Trophoblast cell (in vitro differentiated cells and primary cell): Measurements from ENCODE around the gene TP73.
"Not testable (repeated sequence)": the region's sequence is repeated elsewhere in the genome, so short reads cannot be mapped to it uniquely, and the experiment has no call there.

Experiments
- DNase-seq, 2 donors: peaks; one replicate each; pipeline ENCODE4 v3.0.0-alpha.2; 2016
- H2AFZ ChIP-seq: 2 replicates; pipeline ENCODE4 v1.6.1; 2013; ENCODE audit warnings: low read length, moderate library complexity, mild to moderate bottlenecking; ENCODE audit not compliant: insufficient read depth, poor library complexity
- H2AK5ac ChIP-seq: 2 replicates; pipeline ENCODE4 v1.6.1; 2013; ENCODE audit warnings: mild to moderate bottlenecking, low read length
- H2BK120ac ChIP-seq: 2 replicates; pipeline ENCODE4 v1.6.1; 2013; ENCODE audit warnings: low read length, mild to moderate bottlenecking, moderate library complexity; ENCODE audit not compliant: insufficient read depth, poor library complexity
- H2BK12ac ChIP-seq: 2 replicates; pipeline ENCODE4 v1.6.1; 2013; ENCODE audit warnings: mild to moderate bottlenecking, low read length, moderate library complexity
- H2BK5ac ChIP-seq: 2 replicates; pipeline ENCODE4 v1.6.1; 2013; ENCODE audit warnings: low read length, low read depth, moderate library complexity, mild to moderate bottlenecking; ENCODE audit not compliant: poor library complexity
- H3K14ac ChIP-seq: 2 replicates; pipeline ENCODE4 v1.6.1; 2013; ENCODE audit warnings: mild to moderate bottlenecking, low read length
- H3K18ac ChIP-seq: 2 replicates; pipeline ENCODE4 v1.6.1; 2013; ENCODE audit warnings: mild to moderate bottlenecking, low read length
- H3K23ac ChIP-seq: 2 replicates; pipeline ENCODE4 v1.6.1; 2013; ENCODE audit warnings: low read length
- H3K27ac ChIP-seq: 2 replicates; pipeline ENCODE4 v1.5.1; 2013; ENCODE audit warnings: low read depth, mild to moderate bottlenecking, inconsistent platforms, low read length, moderate library complexity
- H3K27me3 ChIP-seq: 2 replicates; pipeline ENCODE4 v1.6.1; 2013; ENCODE audit warnings: inconsistent platforms, mild to moderate bottlenecking, low read length, moderate library complexity; ENCODE audit not compliant: insufficient read depth
- H3K36me3 ChIP-seq, 2 experiments: 1 replicate in 1 of 2; 2 replicates in 1 of 2; pipeline ENCODE4 v1.6.1; 2013; ENCODE audit warnings: low read length in 2 of 2, mild to moderate bottlenecking in 2 of 2, moderate library complexity in 1 of 2; ENCODE audit not compliant: insufficient read depth in 2 of 2, control insufficient read depth in 1 of 2
- H3K4ac ChIP-seq: 2 replicates; pipeline ENCODE4 v1.6.1; 2013; ENCODE audit warnings: low read depth, mild to moderate bottlenecking, low read length, moderate library complexity
- H3K4me1 ChIP-seq, 2 experiments: 1 replicate in 1 of 2; 2 replicates in 1 of 2; pipeline ENCODE4 v1.6.1; 2013; ENCODE audit warnings: low read length in 2 of 2, mild to moderate bottlenecking in 2 of 2, moderate library complexity in 1 of 2; ENCODE audit not compliant: insufficient read depth in 2 of 2, control insufficient read depth in 1 of 2
- H3K4me2 ChIP-seq: 2 replicates; pipeline ENCODE4 v1.6.1; 2013; ENCODE audit warnings: inconsistent platforms, mild to moderate bottlenecking, low read length, moderate library complexity
- H3K4me3 ChIP-seq: 2 replicates; pipeline ENCODE4 v1.5.1; 2013; ENCODE audit warnings: mild to moderate bottlenecking, low read depth, low read length, inconsistent platforms
- H3K79me1 ChIP-seq: one replicate; pipeline ENCODE4 v1.6.1; 2013; ENCODE audit warnings: low read length
- H3K79me2 ChIP-seq: 2 replicates; pipeline ENCODE4 v1.6.1; 2013; ENCODE audit warnings: low read length, mild to moderate bottlenecking; ENCODE audit not compliant: control insufficient read depth, insufficient read depth, poor library complexity
- H3K9ac ChIP-seq: 2 replicates; pipeline ENCODE4 v1.6.1; 2013; ENCODE audit warnings: mild to moderate bottlenecking, low read length
- H3K9me3 ChIP-seq: 2 replicates; pipeline ENCODE4 v1.6.1; 2013; ENCODE audit warnings: low read depth, mild to moderate bottlenecking, control low read depth, inconsistent platforms, low read length; ENCODE audit not compliant: insufficient read depth
- H4K12ac ChIP-seq: 2 replicates; pipeline ENCODE4 v1.6.1; 2013; ENCODE audit warnings: low read depth, mild to moderate bottlenecking, low read length, moderate library complexity
- H4K8ac ChIP-seq: 2 replicates; pipeline ENCODE4 v1.6.1; 2013; ENCODE audit warnings: low read depth, mild to moderate bottlenecking, low read length, moderate library complexity
- H4K91ac ChIP-seq: one replicate; pipeline ENCODE4 v1.6.1; 2013; ENCODE audit warnings: low read depth, mild to moderate bottlenecking, low read length, moderate library complexity
- WGBS: extraction: QIAGEN DNeasy Blood & Tissue Kit; methylation state at CpG from one replicate; pipeline ENCODE4 v1.1.7; 2013; ENCODE audit warnings: missing lambda C conversion rate; ENCODE audit not compliant: insufficient read length, insufficient coverage; ENCODE audit errors: extremely low coverage; 5-methylcytosine and 5-hydroxymethylcytosine counted together

The TP73 gene

DNA sequence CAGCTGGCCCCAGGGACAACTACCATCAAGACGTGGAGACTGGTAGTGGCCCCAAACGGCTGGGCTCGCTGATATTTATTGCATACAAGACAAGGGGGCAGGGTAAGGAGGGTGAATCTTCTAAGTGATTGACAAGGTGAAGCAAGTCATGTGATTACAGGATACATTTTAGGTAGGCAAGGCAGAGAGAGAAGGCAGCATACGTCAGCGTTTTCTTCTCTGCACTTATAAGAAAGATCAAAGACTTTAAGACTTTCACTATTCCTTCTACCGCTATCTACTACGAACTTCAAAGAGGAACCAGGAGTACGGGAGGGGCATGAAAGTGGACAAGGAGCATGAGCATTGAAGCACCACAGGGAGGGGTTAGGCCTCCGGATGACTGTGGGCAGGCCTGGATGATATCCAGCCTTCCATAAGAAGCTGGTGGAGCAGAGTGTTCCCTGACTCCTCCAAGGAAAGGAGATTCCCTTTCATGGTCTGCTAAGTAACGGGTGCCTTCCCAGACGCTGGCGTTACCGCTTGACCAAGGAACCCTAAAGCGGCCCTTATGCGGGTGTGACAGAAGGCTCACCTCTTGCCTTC, 96.1 kb downstream of the TP73 start:
- not testable (repeated sequence) for H3K9me3 ChIP-seq, H3K79me1 ChIP-seq, H2AK5ac ChIP-seq, H4K12ac ChIP-seq, H3K18ac ChIP-seq, H3K4me1 ChIP-seq, H2BK120ac ChIP-seq, H2AFZ ChIP-seq, H3K9ac ChIP-seq, H2BK5ac ChIP-seq, H3K14ac ChIP-seq, H3K79me2 ChIP-seq, H3K4ac ChIP-seq, H3K27me3 ChIP-seq, H3K23ac ChIP-seq, H4K8ac ChIP-seq, H2BK12ac ChIP-seq, H3K4me3 ChIP-seq, H3K4me2 ChIP-seq, H4K91ac ChIP-seq, H3K27ac ChIP-seq, DNase-seq, H3K36me3 ChIP-seq
- WGBS = no CpG with 5 or more reads among the region's 15 CpGs

DNA sequence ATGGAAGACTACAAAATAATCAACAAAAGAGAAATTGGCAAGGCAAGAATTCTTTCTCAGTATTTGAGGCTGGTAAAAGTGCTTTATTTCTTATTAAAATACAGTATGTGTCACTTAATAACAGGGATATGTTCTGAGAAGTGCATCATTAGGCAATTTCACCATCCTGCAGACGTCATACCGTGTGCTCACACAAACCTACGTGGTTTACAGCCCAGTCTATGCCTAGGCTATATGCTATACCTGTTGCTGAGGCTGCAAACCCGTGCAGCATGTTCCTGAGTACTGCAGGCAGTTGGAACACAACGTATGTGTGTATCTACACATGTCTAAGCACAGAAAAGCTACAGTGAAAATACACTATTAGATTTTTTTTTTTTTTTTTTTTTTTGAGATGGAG, 97.2 kb downstream of the TP73 start:
- Histone ChIP-seq H2AFZ (no peak overlapping the region), H4K8ac (no peak overlapping the region), H3K4ac (no peak overlapping the region), H2BK120ac (no peak overlapping the region), H3K27me3 (no peaks in the 10 kb centered on the region), H2BK5ac (no peak overlapping the region), H3K4me1 (peaks cover 3 to 9% of the 10 kb centered on the region in 2 experiments), H3K9me3 (peaks cover 8% of the 10 kb centered on the region), H2BK12ac (no peak overlapping the region), H3K14ac (no peak overlapping the region), H4K91ac (no peak overlapping the region), H3K23ac (peak overlapping the region; percentile 83), H3K36me3 (peaks cover 2 to 4% of the 10 kb centered on the region in 2 experiments), H2AK5ac (no peak overlapping the region), H4K12ac (no peak overlapping the region), H3K9ac (no peak overlapping the region), H3K79me2 (peaks cover 3% of the 10 kb centered on the region), H3K18ac (no peak overlapping the region), H3K4me3 (no peak overlapping the region), H3K79me1 (no peaks in the 10 kb centered on the region), H3K4me2 (no peak overlapping the region), H3K27ac (no peak overlapping the region)
- DNase-seq = no peak
- WGBS = no CpG with 5 or more reads among the region's 5 CpGs

DNA sequence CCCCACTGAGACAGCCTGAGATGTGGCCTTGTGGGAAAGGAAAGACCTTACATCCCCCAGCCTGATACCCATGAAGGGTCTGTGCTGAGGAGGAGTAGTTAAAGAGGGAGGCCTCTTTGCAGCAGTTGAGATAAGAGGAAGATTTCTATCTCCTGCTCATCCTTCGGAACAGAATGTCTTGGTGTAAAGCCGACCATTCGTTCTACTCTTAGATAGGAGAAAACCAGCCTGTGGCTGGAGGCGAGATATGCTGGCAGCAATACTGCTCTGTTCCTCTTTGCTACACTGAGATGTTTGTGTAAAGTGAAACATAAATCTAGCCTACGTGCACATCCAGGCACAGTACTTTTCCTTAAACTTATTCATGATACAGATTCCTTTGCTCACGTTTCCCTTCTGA, 98.4 kb downstream of the TP73 start:
- H3K79me2 ChIP-seq = peaks cover 3% of the 10 kb centered on the region
- H3K4me2 ChIP-seq = no peak overlapping the region
- DNase-seq = no peak
- no peak overlapping the region for H2AK5ac ChIP-seq
- no CpG with 5 or more reads among the region's 6 CpGs for WGBS
- no peak overlapping the region for H3K27ac ChIP-seq
- H3K9ac ChIP-seq = no peak overlapping the region
- H3K4me1 ChIP-seq = peaks cover 3 to 9% of the 10 kb centered on the region in 2 experiments
- H3K9me3 ChIP-seq = peaks cover 8% of the 10 kb centered on the region
- H2AFZ ChIP-seq = no peak overlapping the region
- no peaks in the 10 kb centered on the region for H3K27me3 ChIP-seq
- H4K8ac ChIP-seq = no peak overlapping the region
- no peak overlapping the region for H3K14ac ChIP-seq
- no peak overlapping the region for H3K18ac ChIP-seq
- no peak overlapping the region for H3K23ac ChIP-seq
- H2BK12ac ChIP-seq = no peak overlapping the region
- no peak overlapping the region for H2BK120ac ChIP-seq
- H3K4me3 ChIP-seq = no peak overlapping the region
- H3K4ac ChIP-seq = no peak overlapping the region
- H3K79me1 ChIP-seq = no peaks in the 10 kb centered on the region
- no peak overlapping the region for H4K91ac ChIP-seq
- no peak overlapping the region for H4K12ac ChIP-seq
- no peaks in the 10 kb centered on the region for H3K36me3 ChIP-seq
- H2BK5ac ChIP-seq = no peak overlapping the region

DNA sequence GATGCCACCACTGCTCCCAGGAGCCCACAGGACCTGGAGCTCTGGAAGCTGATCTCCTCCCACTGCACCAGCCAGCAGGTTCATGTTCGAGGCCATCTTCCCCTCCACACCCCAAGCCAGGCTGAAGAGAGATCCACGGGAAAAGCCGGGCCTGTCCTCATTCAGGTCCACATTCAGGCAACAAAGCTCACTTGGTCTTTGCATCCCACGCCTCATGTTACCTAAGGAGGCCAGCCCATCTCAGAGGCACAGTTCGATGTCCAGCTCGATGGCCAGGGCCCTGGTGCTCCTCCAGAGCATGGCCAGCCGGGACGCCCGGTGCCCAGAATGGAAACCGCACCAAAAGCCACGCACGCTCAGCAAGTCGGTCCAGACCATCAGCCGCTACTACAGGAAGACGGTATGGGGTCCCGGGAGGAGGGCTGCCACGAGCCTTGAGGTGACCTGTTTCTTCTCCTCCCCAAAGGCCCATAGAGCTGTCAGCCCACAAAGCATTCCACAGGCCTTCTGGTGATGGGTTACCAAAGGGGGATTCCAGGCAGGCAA, 100.2 kb downstream of the TP73 start, which contains the start of gene CCDC27:
Gene CCDC27, plus strand, starts transcription at position 51 of the 546 bp plus-strand sequence. Its CDS starts 32 bp downstream, at position 83.
- Histone ChIP-seq H4K91ac (no peak within 1 kb of the TSS), H3K4me1 (no peaks in the 10 kb centered on the region), H3K14ac (no peak within 1 kb of the TSS), H3K79me1 (no peaks in the 10 kb centered on the region), H3K18ac (no peak within 1 kb of the TSS), H2BK12ac (no peak within 1 kb of the TSS), H3K27me3 (no peaks in the 10 kb centered on the region), H3K4me2 (no peak within 1 kb of the TSS), H3K9ac (no peak within 1 kb of the TSS), H2BK120ac (no peak within 1 kb of the TSS), H2AFZ (no peak within 1 kb of the TSS), H3K79me2 (no peaks in the 10 kb centered on the region), H3K23ac (no peak within 1 kb of the TSS), H3K4me3 (no peak within 1 kb of the TSS), H4K12ac (no peak within 1 kb of the TSS), H3K27ac (no peak within 1 kb of the TSS), H3K9me3 (peaks cover 8% of the 10 kb centered on the region), H3K4ac (no peak within 1 kb of the TSS), H2AK5ac (no peak within 1 kb of the TSS), H3K36me3 (no peaks in the 10 kb centered on the region), H2BK5ac (no peak within 1 kb of the TSS), H4K8ac (no peak within 1 kb of the TSS)
- DNase-seq = no peak
- no CpG with 5 or more reads among the region's 17 CpGs for WGBS
